Right lobe of liver (tissue), 4 donors: ENCODE results near the gene TMCO1.

ENCODE experiments used
- CTCF ChIP-seq, 4 donors: fragments of 200-600 bp in 3 of 4; fragments of 450-650 bp in 1 of 4; IDR thresholded peaks; one replicate each; pipeline versions ENCODE4 v1.5.1 to v1.8.0; 2016 to 2022; ENCODE audit warnings: antibody characterized with exemption in 4 of 4, mild to moderate bottlenecking in 2 of 4
- POLR2A ChIP-seq: fragments of 450-650 bp; IDR thresholded peaks from one replicate; pipeline ENCODE4 v1.6.1; 2017; ENCODE audit warnings: antibody characterized with exemption, mild to moderate bottlenecking
- donor health status: DM: no; HTN: no; CAD: no.
- donor health status: DM: no; HTN: no; CAD: no.
- donor health status: DM: no; HTN: yes; CAD: no.

- no peak for TF ChIP-seq CTCF (IDR thresholded peaks at IDR 0.05)
- TF ChIP-seq POLR2A, result no peak
Measured at GRCh38 chr1:165799387-165799786, 30.7 kb upstream of the TMCO1 start.
